DND-41 (cell line): Measurements from ENCODE around the gene LRRC74B.
"Not testable (repeated sequence)": the region's sequence is repeated elsewhere in the genome, so short reads cannot be mapped to it uniquely, and the experiment has no call there.

ENCODE experiments used
- CTCF ChIP-seq: IDR thresholded peaks from 2 replicates; pipeline ENCODE4 v1.5.1; 2012; ENCODE audit warnings: borderline replicate concordance, low read length, moderate library complexity, mild to moderate bottlenecking; ENCODE audit not compliant: poor library complexity, severe bottlenecking; ENCODE audit errors: extremely low read depth
- EZH2 ChIP-seq: IDR thresholded peaks from 3 replicates; pipeline ENCODE4 v1.6.1; 2012; ENCODE audit warnings: borderline replicate concordance, low read depth, mild to moderate bottlenecking, moderate library complexity, low read length, inconsistent platforms; ENCODE audit not compliant: severe bottlenecking

DNA sequence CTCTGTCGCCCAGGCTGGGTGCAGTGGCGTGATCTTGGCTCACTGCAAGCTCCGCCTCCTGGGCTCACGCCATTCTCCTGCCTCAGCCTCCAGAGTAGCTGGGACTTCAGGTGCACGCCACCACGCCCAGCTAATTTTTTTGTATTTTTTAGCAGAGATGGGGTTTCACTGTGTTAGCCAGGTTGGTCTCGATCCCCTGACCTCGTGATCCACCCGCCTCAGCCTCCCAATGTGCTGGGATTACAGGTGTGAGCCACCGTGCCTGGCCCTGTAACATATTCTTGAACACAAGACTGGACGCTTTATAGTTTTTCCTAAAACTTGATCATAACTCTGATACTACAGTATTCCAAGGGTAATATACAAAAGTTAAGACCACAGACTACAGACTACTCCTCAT lies 45.5 kb downstream of the LRRC74B start:
- not testable (repeated sequence) for TF ChIP-seq EZH2, CTCF
